IMR-90 (cell line): ENCODE measurements around the gene TRIM24. TPM values are rescaled to one million over a fixed set of nuclear protein-coding genes. Genes with fewer than 3 reads are reported as not detected.

Experiments
- ATAC-seq: fragments of 200-7000 bp; cut with Tn5 transposase; 2 replicates; pipeline ENCODE4 v1.9.1; 2020; ENCODE audit warnings: low read depth, mild to moderate bottlenecking, moderate library complexity
- BruUV-seq: library from RNA; stranded (reverse); fragments of 400-500 nt; replicated peaks from 2 replicates; lab custom pipeline; 2021; lab: Mats Ljungman, UMichigan
- CTCF ChIA-PET: fragments of 300-600 bp; formaldehyde crosslinking; extraction: SDS; loops from one replicate; lab custom pipeline; 2021; ENCODE audit warnings: antibody characterized with exemption; lab: Yijun Ruan, JAX
- POLR2A ChIA-PET: fragments of 300-600 bp; sonication (Branson Sonifier 250); formaldehyde crosslinking; loops from one replicate; lab custom pipeline; 2022; ENCODE audit warnings: antibody characterized with exemption; ENCODE audit not compliant: unreplicated experiment; lab: Charles Lee
- DNase-seq: peaks from one replicate; pipeline ENCODE4 v3.0.0; 2013
- H2AFZ ChIP-seq: replicated peaks from 2 replicates; pipeline ENCODE3; 2013; ENCODE audit warnings: low read length, mild to moderate bottlenecking; ENCODE audit not compliant: poor library complexity
- H2AK5ac ChIP-seq: 2 replicates; pipeline ENCODE4 v1.6.1; 2013; ENCODE audit warnings: low read depth, low read length, inconsistent platforms
- H2AK9ac ChIP-seq: replicated peaks from 2 replicates; pipeline ENCODE3; 2013; ENCODE audit warnings: mild to moderate bottlenecking, low read depth, low read length, moderate library complexity; ENCODE audit not compliant: poor library complexity
- H2BK120ac ChIP-seq: 2 replicates; pipeline ENCODE4 v1.6.1; 2013; ENCODE audit warnings: low read depth, low read length, inconsistent platforms
- H2BK15ac ChIP-seq: 3 replicates; pipeline ENCODE4 v1.6.1; 2013; ENCODE audit warnings: low read depth, low read length, inconsistent platforms
- H2BK20ac ChIP-seq: 2 replicates; pipeline ENCODE4 v1.6.1; 2013; ENCODE audit warnings: low read depth, mild to moderate bottlenecking, inconsistent platforms, low read length, moderate library complexity
- H2BK5ac ChIP-seq: 2 replicates; pipeline ENCODE4 v1.6.1; 2013; ENCODE audit warnings: mild to moderate bottlenecking, low read depth, low read length, inconsistent platforms; ENCODE audit not compliant: poor library complexity, severe bottlenecking
- H3K14ac ChIP-seq: replicated peaks from 2 replicates; pipeline ENCODE4 v1.6.1; 2013; ENCODE audit warnings: low read depth, low read length, inconsistent platforms
- H3K18ac ChIP-seq: 2 replicates; pipeline ENCODE4 v1.6.1; 2013; ENCODE audit warnings: low read depth, low read length, control low read depth
- H3K23ac ChIP-seq: 2 replicates; pipeline ENCODE4 v1.6.1; 2013; ENCODE audit warnings: low read depth, low read length, inconsistent platforms
- H3K27ac ChIP-seq: 2 replicates; pipeline ENCODE4 v1.5.1; 2013; ENCODE audit warnings: mild to moderate bottlenecking, control low read depth, low read length; ENCODE audit not compliant: insufficient read depth
- H3K27me3 ChIP-seq: 2 replicates; pipeline ENCODE4 v1.6.1; 2013; ENCODE audit warnings: low read length; ENCODE audit not compliant: control insufficient read depth, insufficient read depth
- H3K36me3 ChIP-seq: 2 replicates; pipeline ENCODE4 v1.6.1; 2013; ENCODE audit warnings: low read length, mixed read lengths; ENCODE audit not compliant: control insufficient read depth, insufficient read depth
- H3K4ac ChIP-seq: 2 replicates; pipeline ENCODE4 v1.6.1; 2013; ENCODE audit warnings: low read depth, low read length, inconsistent platforms
- H3K4me1 ChIP-seq: 2 replicates; pipeline ENCODE4 v1.6.1; 2013; ENCODE audit warnings: low read length, mixed read lengths; ENCODE audit not compliant: control insufficient read depth, insufficient read depth
- H3K4me2 ChIP-seq: 2 replicates; pipeline ENCODE4 v1.6.1; 2013; ENCODE audit warnings: low read depth, mild to moderate bottlenecking, control low read depth, low read length, moderate library complexity
- H3K4me3 ChIP-seq: 2 replicates; pipeline ENCODE4 v1.5.1; 2013; ENCODE audit warnings: low read depth, mild to moderate bottlenecking, control low read depth, low read length, moderate library complexity; ENCODE audit not compliant: insufficient read depth
- H3K56ac ChIP-seq: 2 replicates; pipeline ENCODE4 v1.6.1; 2013; ENCODE audit warnings: low read length, inconsistent platforms; ENCODE audit not compliant: insufficient read depth; ENCODE audit errors: extremely low read depth
- H3K79me1 ChIP-seq, 2 experiments: 2 replicates each; pipeline ENCODE4 v1.6.1; 2013; ENCODE audit warnings: low read length in 2 of 2, inconsistent platforms in 1 of 2, low read depth in 1 of 2
- H3K9ac ChIP-seq: 2 replicates; pipeline ENCODE4 v1.6.1; 2013; ENCODE audit warnings: low read depth, low read length, control low read depth
- H3K9me1 ChIP-seq: 2 replicates; pipeline ENCODE4 v1.6.1; 2013; ENCODE audit warnings: low read length, inconsistent platforms; ENCODE audit not compliant: insufficient read depth
- H3K9me3 ChIP-seq: 2 replicates; pipeline ENCODE4 v1.6.1; 2013; ENCODE audit warnings: low read length; ENCODE audit not compliant: control insufficient read depth, insufficient read depth
- H4K20me1 ChIP-seq: 2 replicates; pipeline ENCODE4 v1.6.1; 2013; ENCODE audit warnings: low read length, inconsistent platforms; ENCODE audit not compliant: insufficient read depth
- H4K5ac ChIP-seq: 2 replicates; pipeline ENCODE4 v1.6.1; 2013; ENCODE audit warnings: mild to moderate bottlenecking, low read depth, low read length, control low read depth
- H4K8ac ChIP-seq, 2 experiments: 2 replicates each; pipeline ENCODE4 v1.6.1; 2013; ENCODE audit warnings: low read depth in 2 of 2, low read length in 2 of 2, control low read depth in 1 of 2, inconsistent platforms in 1 of 2
- H4K91ac ChIP-seq: 2 replicates; pipeline ENCODE4 v1.6.1; 2013; ENCODE audit warnings: low read depth, low read length, inconsistent platforms; ENCODE audit not compliant: insufficient read depth
- BHLHE40 ChIP-seq: fragments of 150-350 bp; IDR thresholded peaks from 2 replicates; pipeline ENCODE4 v1.6.1; 2016; ENCODE audit warnings: mild to moderate bottlenecking, low read depth, low read length
- MXI1 ChIP-seq: IDR thresholded peaks from 2 replicates; pipeline ENCODE4 v1.6.1; 2012; ENCODE audit warnings: low read depth, mild to moderate bottlenecking, low read length, moderate library complexity, borderline replicate concordance
- NFE2L2 ChIP-seq: fragments of 150-350 bp; IDR thresholded peaks from 2 replicates; pipeline ENCODE4 v1.6.1; 2016; ENCODE audit warnings: low read depth, mild to moderate bottlenecking, low read length
- SMC3 ChIP-seq: fragments of 150-350 bp; IDR thresholded peaks from 2 replicates; pipeline ENCODE4 v1.6.1; 2016; ENCODE audit warnings: low read depth, mild to moderate bottlenecking, antibody characterized with exemption, low read length, moderate library complexity
- WGBS, 2 experiments: methylation state at CpG; one replicate each; pipeline versions ENCODE4 v1.1.5 to v1.1.7; 2013; ENCODE audit warnings: missing lambda C conversion rate in 2 of 2; ENCODE audit not compliant: insufficient read length in 1 of 2; ENCODE audit errors: extremely low coverage in 2 of 2; 5-methylcytosine and 5-hydroxymethylcytosine counted together
- dilution Hi-C: fragments of 300-500 bp; cut with HindIII; formaldehyde crosslinking; loops from one replicate; pipeline ENCODE4 v1.14.3; 2018; ENCODE audit warnings: low sequenced_read_pairs; ENCODE audit not compliant: unreplicated experiment
- in situ Hi-C: fragments of 300-500 bp; cut with MboI; formaldehyde crosslinking; loops from 3 replicates; pipeline ENCODE4 v1.14.3; 2019; ENCODE audit warnings: low sequenced_read_pairs, inconsistent platforms, mixed read lengths
- intact Hi-C: fragments of 100-400 bp; cut with micrococcal nuclease; formaldehyde crosslinking; loops from 2 replicates; pipeline ENCODE4 v1.10.0; 2022
- polyA plus RNA-seq, 3 experiments: library from polyadenylated mRNA; depleted of rRNA; stranded (reverse); fragments of >200 nt; gene quantifications; 2 replicates each; pipeline ENCODE4 v1.2.3, GENCODE V29; 2012; ENCODE audit warnings: low replicate concordance in 1 of 3
- total RNA-seq: library from RNA; depleted of rRNA; stranded (reverse); fragments of >200 nt; gene quantifications from 2 replicates; pipeline ENCODE4 v1.2.3, GENCODE V29; 2012

TRIM24 gene
- total and polyA plus RNA-seq, 2 of the 4 experiments (the other 2 are of a cell fraction): 4.1 to 5.7 TPM

- Histone ChIP-seq H3K9me3 (no peaks in the 10 kb centered on the region), H3K9ac (no peak overlapping the region), H3K56ac (no peak overlapping the region), H3K4me1 (no peaks in the 10 kb centered on the region), H2AK9ac (no peak overlapping the region), H4K20me1 (no peaks in the 10 kb centered on the region), H2BK5ac (no peak overlapping the region), H3K4ac (no peak overlapping the region), H3K36me3 (no peaks in the 10 kb centered on the region), H2AK5ac (no peak overlapping the region), H3K27ac (no peak overlapping the region), H3K18ac (no peak overlapping the region), H3K9me1 (no peaks in the 10 kb centered on the region), H2AFZ (no peak overlapping the region), H4K8ac (no peak overlapping the region), H3K14ac (no peak overlapping the region), H2BK15ac (no peak overlapping the region), H2BK20ac (no peak overlapping the region), H3K4me3 (no peak overlapping the region), H3K27me3 (no peaks in the 10 kb centered on the region), H3K23ac (no peak overlapping the region), H4K5ac (no peak overlapping the region), H3K4me2 (no peak overlapping the region), H2BK120ac (no peak overlapping the region), H4K91ac (no peak overlapping the region), H3K79me1 (no peaks in the 10 kb centered on the region)
- in situ Hi-C loops (no loop called here), dilution Hi-C loops (no loop called here), intact Hi-C loops (no loop called here)
- POLR2A ChIA-PET: no interaction called here
- TF ChIP-seq MXI1 (no peak), NFE2L2 (no peak), BHLHE40 (no peak), SMC3 (no peak)
- 29% methylated on average over 1 of the region's 6 CpGs; no CpG with 5 or more reads in 1 of the 2 experiments for WGBS, 2 experiments
- ATAC-seq (no peak), DNase-seq (no peak)
- BruUV-seq: no TSS peak
- CTCF ChIA-PET: no interaction called here
These were observed 167.3 kb downstream of the TRIM24 start for GRCh38 chr7:138627361-138627760.
